Ecto neural progenitor cell (in vitro differentiated cells): ENCODE results near the gene USP15.

Experiments used
- DNase-seq: peaks from one replicate; pipeline ENCODE4 v3.0.0-alpha.2; 2018; ENCODE audit warnings: low spot score

Gene USP15

GRCh38 chr12:62284749-62285148 lies 24.5 kb downstream of the USP15 start:
- no peak for DNase-seq

- no peak for DNase-seq
These were observed 25.1 kb downstream of the USP15 start for GRCh38 chr12:62285284-62285683.

GRCh38 chr12:62288328-62288727 lies 28.1 kb downstream of the USP15 start:
- no peak for DNase-seq

GRCh38 chr12:62290846-62291245 lies 30.6 kb downstream of the USP15 start:
- DNase-seq: no peak

- no peak for DNase-seq
These were observed 31.9 kb downstream of the USP15 start for GRCh38 chr12:62291864-62292760.

- DNase-seq: no peak
These were observed 32.6 kb downstream of the USP15 start for GRCh38 chr12:62292761-62293344.

- DNase-seq: no peak
These were observed 34.2 kb downstream of the USP15 start for GRCh38 chr12:62294378-62294777.

GRCh38 chr12:62296001-62296400 lies 35.8 kb downstream of the USP15 start:
- no peak for DNase-seq

- DNase-seq: no peak
These were observed 37.1 kb downstream of the USP15 start for GRCh38 chr12:62297321-62297720.

GRCh38 chr12:62299617-62300016 lies 39.4 kb downstream of the USP15 start:
- no peak for DNase-seq

GRCh38 chr12:62301080-62301798 lies 41.0 kb downstream of the USP15 start:
- DNase-seq: no peak

GRCh38 chr12:62301799-62302133 lies 41.6 kb downstream of the USP15 start:
- no peak for DNase-seq

GRCh38 chr12:62304560-62304959 lies 44.4 kb downstream of the USP15 start:
- no peak for DNase-seq

- no peak for DNase-seq
These were observed 45.6 kb downstream of the USP15 start for GRCh38 chr12:62305778-62306177.

- no peak for DNase-seq
These were observed 46.6 kb downstream of the USP15 start for GRCh38 chr12:62306569-62307530.

- DNase-seq: no peak
These were observed 48.0 kb downstream of the USP15 start for GRCh38 chr12:62308201-62308600.

- DNase-seq: no peak
These were observed 53.6 kb downstream of the USP15 start for GRCh38 chr12:62313727-62314380.

GRCh38 chr12:62317017-62317416 lies 56.8 kb downstream of the USP15 start:
- DNase-seq: no peak

GRCh38 chr12:62319058-62319457 lies 58.9 kb downstream of the USP15 start:
- no peak for DNase-seq

GRCh38 chr12:62320054-62320453 lies 59.9 kb downstream of the USP15 start:
- no peak for DNase-seq

- no peak for DNase-seq
These were observed 63.2 kb downstream of the USP15 start for GRCh38 chr12:62323386-62323785.
